GM21381 (cell line): Measurements from ENCODE around the gene KRT82.
"Not testable (repeated sequence)": the region's sequence is repeated elsewhere in the genome, so short reads cannot be mapped to it uniquely, and the experiment has no call there.

Source experiments
- ATAC-seq: cut with Tn5 transposase; IDR thresholded peaks from one replicate; pipeline ENCODE4 v1.9.1; 2021; ENCODE audit warnings: mild to moderate bottlenecking, moderate library complexity; ENCODE audit not compliant: unreplicated experiment

The KRT82 gene

DNA sequence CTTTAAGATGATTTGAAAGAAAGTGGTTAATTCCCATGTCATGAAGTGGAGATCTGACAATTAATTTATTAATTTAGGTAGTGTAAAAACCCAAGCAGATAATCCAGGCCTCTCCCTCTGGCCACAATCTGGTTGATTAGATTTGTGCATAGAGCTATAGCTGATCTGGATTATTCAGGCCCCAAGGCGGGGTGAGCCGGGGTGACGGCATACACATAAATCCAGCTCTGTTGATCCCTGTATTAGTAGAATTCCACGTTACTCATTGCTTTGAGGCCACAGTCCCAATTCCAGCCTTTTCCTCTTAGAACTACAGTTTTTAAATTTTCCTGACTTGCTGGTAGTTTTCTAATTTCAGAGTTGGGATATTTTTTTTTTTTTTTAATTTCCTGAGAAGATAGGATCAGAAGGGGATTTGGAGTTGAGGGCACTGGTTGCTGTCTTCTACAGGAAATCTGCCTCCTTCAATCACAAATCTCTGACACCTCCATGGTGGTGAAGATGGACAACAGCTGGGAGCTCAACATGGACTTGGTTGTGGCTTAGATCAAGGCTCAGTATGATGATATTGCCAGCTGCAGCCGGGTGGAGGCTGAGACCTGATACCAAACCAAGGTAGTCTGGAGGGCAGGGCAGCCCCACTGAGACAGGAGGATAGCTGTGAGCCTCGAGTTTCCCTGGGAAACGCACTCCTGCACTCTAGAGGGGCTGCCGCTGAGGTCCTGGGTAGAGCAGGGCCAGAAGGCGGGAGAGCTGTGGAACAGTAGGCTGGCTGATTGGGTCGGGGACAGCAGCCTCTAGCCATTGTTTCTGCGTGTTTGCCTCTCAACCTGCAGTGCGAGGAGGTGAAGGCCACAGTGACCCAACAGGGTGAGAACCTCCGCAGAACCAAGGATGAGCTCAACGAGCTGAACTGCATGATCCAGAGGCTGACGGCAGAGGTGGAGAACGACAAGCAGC lies 58.3 kb downstream of the KRT82 start:
- no peak for ATAC-seq

DNA sequence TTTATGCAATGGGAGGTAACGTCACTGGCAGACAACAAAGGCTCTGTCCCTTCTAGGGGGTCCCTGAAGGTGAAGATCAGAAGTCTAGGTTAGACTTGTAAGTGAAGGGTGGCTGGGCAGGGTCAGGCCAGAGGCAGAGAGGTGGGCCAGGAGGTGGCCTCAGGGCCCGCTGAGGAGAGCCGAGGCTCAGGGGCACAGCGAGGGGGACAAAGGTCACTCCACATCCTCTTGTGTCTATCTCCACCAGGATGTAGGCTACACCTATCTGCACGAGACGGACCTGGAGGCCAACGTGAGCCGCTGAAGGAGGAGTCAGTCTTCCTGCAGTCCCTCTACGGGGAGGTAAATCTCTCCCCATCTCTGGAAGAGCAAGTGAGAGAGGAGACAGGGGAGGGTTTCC lies 59.1 kb downstream of the KRT82 start:
- no peak for ATAC-seq

DNA sequence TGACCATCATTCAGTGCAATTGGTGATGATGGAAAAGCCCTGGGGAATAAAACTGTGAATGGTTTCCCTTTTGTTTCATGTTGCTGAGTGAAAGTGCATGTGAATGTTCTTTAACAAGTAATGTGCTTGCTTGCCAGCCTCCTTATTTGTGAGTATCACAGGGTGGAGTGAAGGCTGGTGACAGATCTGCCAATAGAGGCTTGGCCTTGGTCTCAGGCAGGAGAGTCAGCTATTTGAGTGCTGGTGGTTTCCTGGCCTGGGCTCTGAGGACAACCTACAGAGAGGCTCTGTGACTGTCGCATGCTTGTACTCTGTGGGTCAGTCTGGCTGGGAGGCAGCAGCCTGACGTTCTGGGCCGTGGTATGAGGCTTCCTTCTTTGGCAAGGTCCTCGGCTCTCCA lies 59.5 kb downstream of the KRT82 start:
- ATAC-seq = no peak

DNA sequence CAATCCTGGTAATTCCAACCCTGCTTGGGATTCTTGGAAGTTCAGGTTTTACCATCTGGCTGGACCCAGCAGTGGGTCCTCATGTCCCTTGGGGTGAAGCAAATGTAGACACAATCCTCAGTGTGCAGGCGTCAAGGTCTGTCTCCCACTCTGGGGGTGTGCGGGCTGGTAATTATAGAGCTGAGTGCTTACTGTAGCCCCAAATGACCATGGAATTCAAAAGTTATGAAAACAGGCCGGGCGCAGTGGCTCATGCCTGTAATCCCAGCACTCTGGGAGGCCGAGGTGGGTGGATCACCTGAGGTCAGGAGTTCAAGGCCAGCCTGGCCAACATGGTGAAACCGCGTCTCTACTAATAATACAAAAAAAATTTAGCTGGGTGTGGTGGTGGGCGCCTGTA lies 61.1 kb downstream of the KRT82 start:
- ATAC-seq = not testable (repeated sequence)

DNA sequence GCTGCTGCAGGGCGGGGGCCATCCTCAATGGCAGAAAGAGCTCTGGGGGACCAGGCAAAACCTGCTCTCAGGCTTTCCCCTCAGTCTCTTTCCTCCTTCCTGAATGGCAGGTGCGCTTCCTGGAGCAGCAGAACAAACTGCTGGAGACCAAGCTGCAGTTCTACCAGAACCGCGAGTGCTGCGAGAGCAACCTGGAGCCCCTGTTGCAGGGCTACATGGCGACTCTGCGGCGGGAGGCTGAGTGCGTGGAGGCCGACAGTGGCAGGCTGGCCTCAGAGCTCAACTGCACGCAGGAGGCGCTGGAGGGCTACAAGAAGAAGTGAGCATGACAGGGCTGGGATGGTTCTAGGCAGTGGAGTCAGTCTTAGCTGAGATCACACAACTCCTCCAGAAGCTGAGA lies 62.0 kb downstream of the KRT82 start:
- no peak for ATAC-seq
